GM12801 (cell line): Measurements from ENCODE around the gene ANK3.

Source experiments
- CTCF ChIP-seq: IDR thresholded peaks from one replicate; pipeline ENCODE4 v1.5.1; 2011; ENCODE audit warnings: control low read depth; ENCODE audit not compliant: insufficient read length; ENCODE audit errors: extremely low read depth

Gene ANK3

GRCh38 chr10:60025279-60025678 is 364.4 kb downstream of the ANK3 start:
- TF ChIP-seq CTCF: no peak

GRCh38 chr10:60024506-60024905 is 365.2 kb downstream of the ANK3 start:
- TF ChIP-seq CTCF: no peak

GRCh38 chr10:60023155-60023877 is 366.4 kb downstream of the ANK3 start:
- no peak for TF ChIP-seq CTCF

- no peak for TF ChIP-seq CTCF
Measured at GRCh38 chr10:60021361-60021760, 368.3 kb downstream of the ANK3 start.

GRCh38 chr10:60016794-60017193 is 372.9 kb downstream of the ANK3 start:
- TF ChIP-seq CTCF: no peak

GRCh38 chr10:60009710-60010383 is 379.8 kb downstream of the ANK3 start:
- no peak for TF ChIP-seq CTCF

GRCh38 chr10:60009276-60009675 is 380.4 kb downstream of the ANK3 start:
- TF ChIP-seq CTCF: no peak
